Activated CD8-positive, alpha-beta T cell treated with anti-CD3 and anti-CD28 coated beads, Interleukin-2, amount 10 ng/mL, durations not matched to agents 7 days and 5 days (primary cell): Measurements from ENCODE around the gene PARP1. TPM values are rescaled to one million over a fixed set of nuclear protein-coding genes. Genes with fewer than 3 reads are reported as not detected.

Source experiments
- ATAC-seq: fragments of 150-1000 bp; cut with Tn5 transposase; one replicate; pipeline ENCODE4 v1.10.0; 2021; ENCODE audit warnings: moderate library complexity
- CTCF ChIA-PET: fragments of 350-600 bp; sonication (Branson Sonifier 250); formaldehyde crosslinking; loops from one replicate; lab custom pipeline; 2021; ENCODE audit warnings: antibody characterized with exemption; lab: Charles Lee
- POLR2A ChIA-PET: fragments of 350-600 bp; sonication (Branson Sonifier 250); formaldehyde crosslinking; loops from one replicate; lab custom pipeline; 2021; ENCODE audit warnings: antibody characterized with exemption; lab: Charles Lee
- DNase-seq: peaks from one replicate; pipeline ENCODE4 v3.0.0-alpha.2; 2020
- H3K27ac Mint-ChIP-seq: one replicate; pipeline ENCODE4 v1.8.0; 2021; ENCODE audit warnings: mild to moderate bottlenecking, mixed read lengths
- H3K27me3 Mint-ChIP-seq: one replicate; pipeline ENCODE4 v1.8.0; 2021; ENCODE audit warnings: low read depth, mixed read lengths
- H3K36me3 Mint-ChIP-seq: one replicate; pipeline ENCODE4 v1.8.0; 2021; ENCODE audit warnings: low read depth, mixed read lengths
- H3K4me1 Mint-ChIP-seq: one replicate; pipeline ENCODE4 v1.8.0; 2021; ENCODE audit warnings: low read depth, mixed read lengths
- H3K4me3 Mint-ChIP-seq: one replicate; pipeline ENCODE4 v1.8.0; 2021; ENCODE audit warnings: mild to moderate bottlenecking, mixed read lengths
- H3K9me3 Mint-ChIP-seq: one replicate; pipeline ENCODE4 v1.8.0; 2022; ENCODE audit warnings: mixed read lengths; ENCODE audit not compliant: insufficient read depth
- total RNA-seq, 2 experiments: library from RNA; stranded (reverse); gene quantifications; one replicate each; pipeline ENCODE4 v1.2.3, GENCODE V29; 2021

Gene PARP1
- total RNA-seq, result 100 to 1,000 TPM; 139 to 145 TPM

GRCh38 chr1:226407497-226408284 lies at the start of gene PARP1:
Gene PARP1, minus strand, starts transcription at chr1:226408093. Its CDS starts 164 bp downstream, at chr1:226407929.
- Mint-ChIP-seq H3K9me3 (no peaks in the 10 kb centered on the region), H3K4me3 (peak within 1 kb of the TSS; percentile 98), H3K4me1 (peaks cover 41% of the 10 kb centered on the region), H3K27me3 (peaks cover 3% of the 10 kb centered on the region), H3K36me3 (peaks cover 15% of the 10 kb centered on the region), H3K27ac (peak within 1 kb of the TSS; percentile 97)
- DNase-seq (peak; percentile 90), ATAC-seq (peak; percentile 90)
- CTCF ChIA-PET, result interaction anchor here (0.6 to 6.6 kb wide), 39 partner anchors 8 to 476 kb away, joined by 3 to 60 read pairs (median 4); partner anchors contain the start of genes H3-3A and LIN9
- POLR2A ChIA-PET, result interaction anchor here (0.5 to 2.3 kb wide), 9 partner anchors 18 to 476 kb away, joined by 3 to 12 read pairs (median 4); partner anchors contain the start of gene LIN9

GRCh38 chr1:226457307-226457712 lies 49.4 kb upstream of the PARP1 start:
- Mint-ChIP-seq H3K4me1 (peaks cover 15% of the 10 kb centered on the region), H3K27me3 (peaks cover 25% of the 10 kb centered on the region), H3K4me3 (peak overlapping the region; percentile 68), H3K27ac (peak overlapping the region; percentile 77), H3K9me3 (no peaks in the 10 kb centered on the region), H3K36me3 (no peaks in the 10 kb centered on the region)
- ATAC-seq, result peak; percentile 86
- DNase-seq, result peak; percentile 61
- ChIA-PET POLR2A (interaction anchor here (1.2 to 2.1 kb wide), 2 partner anchors 13 to 49 kb away, joined by 4 to 7 read pairs; partner anchors contain the start of gene PARP1), CTCF (interaction anchor here (0.7 to 3.7 kb wide), 16 partner anchors 8 to 334 kb away, joined by 3 to 36 read pairs (median 4); partner anchors contain the start of gene PARP1)

GRCh38 chr1:226455843-226456242 lies 48.0 kb upstream of the PARP1 start:
- Mint-ChIP-seq H3K4me1 (peaks cover 15% of the 10 kb centered on the region), H3K4me3 (no peak overlapping the region), H3K36me3 (no peaks in the 10 kb centered on the region), H3K27me3 (peaks cover 31% of the 10 kb centered on the region), H3K27ac (no peak overlapping the region), H3K9me3 (no peaks in the 10 kb centered on the region)
- ChIA-PET POLR2A (interaction anchor here (1.0 kb wide), 1 partner anchor 12 kb away, joined by 4 read pairs; no protein-coding TSS in a partner anchor), CTCF (interaction anchor here (1.4 to 3.7 kb wide), 4 partner anchors 10 to 32 kb away, joined by 4 to 36 read pairs (median 18); no protein-coding TSS in a partner anchor)
- ATAC-seq (no peak), DNase-seq (no peak)

- peaks cover 15% of the 10 kb centered on the region for H3K4me1 Mint-ChIP-seq
- CTCF ChIA-PET, result no interaction called here
- no peaks in the 10 kb centered on the region for H3K36me3 Mint-ChIP-seq
- POLR2A ChIA-PET, result no interaction called here
- H3K27me3 Mint-ChIP-seq, result peaks cover 38% of the 10 kb centered on the region
- ATAC-seq, result no peak
- no peak overlapping the region for H3K27ac Mint-ChIP-seq
- no peak overlapping the region for H3K4me3 Mint-ChIP-seq
- no peaks in the 10 kb centered on the region for H3K9me3 Mint-ChIP-seq
- DNase-seq, result no peak
Observed at GRCh38 chr1:226454349-226454748, 46.5 kb upstream of the PARP1 start.

- Mint-ChIP-seq H3K4me3 (no peak overlapping the region), H3K4me1 (peaks cover 14% of the 10 kb centered on the region), H3K36me3 (no peaks in the 10 kb centered on the region), H3K27me3 (peaks cover 48% of the 10 kb centered on the region), H3K27ac (no peak overlapping the region), H3K9me3 (no peaks in the 10 kb centered on the region)
- POLR2A ChIA-PET, result no interaction called here
- no peak for DNase-seq
- no peak for ATAC-seq
- CTCF ChIA-PET, result no interaction called here
Observed at GRCh38 chr1:226453015-226453704, 45.3 kb upstream of the PARP1 start.

- H3K27ac Mint-ChIP-seq, result no peak overlapping the region
- H3K9me3 Mint-ChIP-seq, result no peaks in the 10 kb centered on the region
- POLR2A ChIA-PET, result no interaction called here
- no peaks in the 10 kb centered on the region for H3K36me3 Mint-ChIP-seq
- H3K4me3 Mint-ChIP-seq, result no peak overlapping the region
- CTCF ChIA-PET, result no interaction called here
- ATAC-seq, result no peak
- H3K4me1 Mint-ChIP-seq, result peaks cover 6% of the 10 kb centered on the region
- no peak for DNase-seq
- peaks cover 45% of the 10 kb centered on the region for H3K27me3 Mint-ChIP-seq
Observed at GRCh38 chr1:226450688-226451087, 42.8 kb upstream of the PARP1 start.

GRCh38 chr1:226449823-226450222 lies 41.9 kb upstream of the PARP1 start:
- Mint-ChIP-seq H3K36me3 (no peaks in the 10 kb centered on the region), H3K27me3 (peaks cover 41% of the 10 kb centered on the region), H3K4me1 (peaks cover 15% of the 10 kb centered on the region), H3K27ac (no peak overlapping the region), H3K4me3 (no peak overlapping the region), H3K9me3 (no peaks in the 10 kb centered on the region)
- DNase-seq, result no peak
- no peak for ATAC-seq
- CTCF ChIA-PET, result interaction anchor here (1.5 kb wide), 2 partner anchors 8 to 25 kb away, joined by 4 to 6 read pairs; no protein-coding TSS in a partner anchor
- POLR2A ChIA-PET, result no interaction called here

- CTCF ChIA-PET, result interaction anchor here (1.5 kb wide), 1 partner anchor 10 kb away, joined by 6 read pairs; no protein-coding TSS in a partner anchor
- peaks cover 42% of the 10 kb centered on the region for H3K27me3 Mint-ChIP-seq
- POLR2A ChIA-PET, result no interaction called here
- no peaks in the 10 kb centered on the region for H3K36me3 Mint-ChIP-seq
- no peak overlapping the region for H3K4me3 Mint-ChIP-seq
- ATAC-seq (no peak), DNase-seq (no peak)
- H3K9me3 Mint-ChIP-seq, result no peaks in the 10 kb centered on the region
- H3K27ac Mint-ChIP-seq, result no peak overlapping the region
- peaks cover 31% of the 10 kb centered on the region for H3K4me1 Mint-ChIP-seq
Observed at GRCh38 chr1:226447932-226448665, 40.2 kb upstream of the PARP1 start.

GRCh38 chr1:226446094-226446493 lies 38.2 kb upstream of the PARP1 start:
- no peak for DNase-seq
- Mint-ChIP-seq H3K4me3 (no peak overlapping the region), H3K4me1 (peaks cover 32% of the 10 kb centered on the region), H3K27me3 (peaks cover 43% of the 10 kb centered on the region), H3K9me3 (no peaks in the 10 kb centered on the region), H3K36me3 (no peaks in the 10 kb centered on the region), H3K27ac (no peak overlapping the region)
- CTCF ChIA-PET, result interaction anchor here (0.8 to 4.0 kb wide), 5 partner anchors 12 to 113 kb away, joined by 3 to 36 read pairs (median 8); partner anchors contain the start of gene PARP1
- POLR2A ChIA-PET, result no interaction called here
- ATAC-seq, result no peak

- Mint-ChIP-seq H3K4me3 (peak overlapping the region; percentile 2), H3K27ac (peak overlapping the region; percentile 50), H3K27me3 (peaks cover 45% of the 10 kb centered on the region), H3K36me3 (no peaks in the 10 kb centered on the region), H3K9me3 (no peaks in the 10 kb centered on the region), H3K4me1 (peaks cover 32% of the 10 kb centered on the region)
- ChIA-PET POLR2A (interaction anchor here (0.8 to 1.0 kb wide), 3 partner anchors 13 to 33 kb away, joined by 3 to 4 read pairs (median 3); no protein-coding TSS in a partner anchor), CTCF (interaction anchor here (0.8 to 4.0 kb wide), 16 partner anchors 9 to 1947 kb away, joined by 3 to 36 read pairs (median 4); partner anchors contain the start of gene PARP1)
- DNase-seq (peak; percentile 90), ATAC-seq (peak; percentile 100)
Observed at GRCh38 chr1:226444901-226445300, 37.0 kb upstream of the PARP1 start.

GRCh38 chr1:226443439-226443838 lies 35.5 kb upstream of the PARP1 start:
- POLR2A ChIA-PET, result no interaction called here
- no peak for ATAC-seq
- peaks cover 32% of the 10 kb centered on the region for H3K4me1 Mint-ChIP-seq

More at GRCh38 chr1:226443439-226443838, 35.5 kb upstream of the PARP1 start:
- CTCF ChIA-PET, result interaction anchor here (1.4 to 4.0 kb wide), 4 partner anchors 10 to 18 kb away, joined by 6 to 36 read pairs (median 16); no protein-coding TSS in a partner anchor
- DNase-seq, result no peak
- Mint-ChIP-seq H3K36me3 (no peaks in the 10 kb centered on the region), H3K27me3 (peaks cover 43% of the 10 kb centered on the region), H3K27ac (no peak overlapping the region), H3K9me3 (no peaks in the 10 kb centered on the region), H3K4me3 (no peak overlapping the region)
